Measurements from ENCODE around the gene NUBPL.

NUBPL gene

GRCh38 chr14:31909977-31910376, 348.8 kb downstream of the NUBPL start:
- TF ChIP-seq CTCF (conservative IDR thresholded peaks at IDR 0.05; ENCODE audit: low read depth, low read length): no peak
- no peak for DNase-seq (ENCODE audit: low read depth)
- H3K4me3 ChIP-seq (ENCODE audit: low read length): no peak overlapping the region
